GM13976 (cell line): ENCODE results near the gene MTMR3.

Experiments used
- DNase-seq: peaks from one replicate; pipeline ENCODE4 v3.0.0; 2012; ENCODE audit warnings: low spot score
- CTCF ChIP-seq: IDR thresholded peaks from 2 replicates; pipeline ENCODE4 v1.5.1; 2012; ENCODE audit warnings: borderline replicate concordance, mild to moderate bottlenecking; ENCODE audit not compliant: insufficient read depth; ENCODE audit errors: extremely low read depth, missing control alignments, control extremely low read depth
- in situ Hi-C: fragments of 300-500 bp; cut with MboI; formaldehyde crosslinking; loops from one replicate; pipeline ENCODE4 v1.12.0; 2022; ENCODE audit warnings: low sequenced_read_pairs, mixed read lengths, inconsistent platforms; ENCODE audit not compliant: unreplicated experiment

Gene MTMR3

GRCh38 chr22:30007361-30007760 is 124.4 kb downstream of the MTMR3 start:
- in situ Hi-C loops = loop anchor here (25.0 kb wide), 1 partner anchor 370 kb away; no protein-coding TSS in a partner anchor
- DNase-seq = no peak
- TF ChIP-seq CTCF = no peak

- in situ Hi-C loops = loop anchor here (25.0 kb wide), 1 partner anchor 371 kb away; no protein-coding TSS in a partner anchor
- DNase-seq = no peak
- TF ChIP-seq CTCF = no peak
Measured at GRCh38 chr22:30008401-30008800, 125.4 kb downstream of the MTMR3 start.

- DNase-seq = no peak
- in situ Hi-C loops = loop anchor here (25.0 kb wide), 1 partner anchor 372 kb away; no protein-coding TSS in a partner anchor
- no peak for TF ChIP-seq CTCF
Measured at GRCh38 chr22:30009478-30009877, 126.5 kb downstream of the MTMR3 start.

- in situ Hi-C loops = loop anchor here (25.0 kb wide), 1 partner anchor 374 kb away; no protein-coding TSS in a partner anchor
Measured at GRCh38 chr22:30010789-30011405, 127.9 kb downstream of the MTMR3 start.

GRCh38 chr22:30013201-30013600 is 130.2 kb downstream of the MTMR3 start:
- in situ Hi-C loops = loop anchor here (25.0 kb wide), 1 partner anchor 376 kb away; no protein-coding TSS in a partner anchor
- no peak for TF ChIP-seq CTCF
- no peak for DNase-seq

More at GRCh38 chr22:30010789-30011405, 127.9 kb downstream of the MTMR3 start:
- DNase-seq = no peak
- no peak for TF ChIP-seq CTCF

GRCh38 chr22:30014244-30014643 is 131.3 kb downstream of the MTMR3 start:
- in situ Hi-C loops = loop anchor here (25.0 kb wide), 1 partner anchor 377 kb away; no protein-coding TSS in a partner anchor

More at GRCh38 chr22:30014244-30014643, 131.3 kb downstream of the MTMR3 start:
- no peak for DNase-seq
- no peak for TF ChIP-seq CTCF
